HG03139 (cell line): Measurements from ENCODE around the gene ZFP91.

Experiments used
- ATAC-seq: cut with Tn5 transposase; IDR thresholded peaks from one replicate; pipeline ENCODE4 v1.9.1; 2021; ENCODE audit not compliant: unreplicated experiment

ZFP91 gene

GRCh38 chr11:58626934-58627483, 48.1 kb downstream of the ZFP91 start:
- ATAC-seq, result no peak

- ATAC-seq, result no peak
Measured at GRCh38 chr11:58628446-58628845, 49.6 kb downstream of the ZFP91 start.

GRCh38 chr11:58629857-58630256, 51.0 kb downstream of the ZFP91 start:
- no peak for ATAC-seq

GRCh38 chr11:58631378-58631777, 52.5 kb downstream of the ZFP91 start:
- no peak for ATAC-seq

GRCh38 chr11:58632510-58632909, 53.6 kb downstream of the ZFP91 start:
- ATAC-seq, result no peak

GRCh38 chr11:58636587-58636986, 57.7 kb downstream of the ZFP91 start:
- no peak for ATAC-seq

GRCh38 chr11:58637371-58637770, 58.5 kb downstream of the ZFP91 start:
- no peak for ATAC-seq

- no peak for ATAC-seq
Measured at GRCh38 chr11:58639103-58639502, 60.2 kb downstream of the ZFP91 start.

- no peak for ATAC-seq
Measured at GRCh38 chr11:58639669-58640068, 60.8 kb downstream of the ZFP91 start.

GRCh38 chr11:58640386-58641023, 61.6 kb downstream of the ZFP91 start:
- ATAC-seq, result no peak

GRCh38 chr11:58641341-58641740, 62.5 kb downstream of the ZFP91 start:
- ATAC-seq, result no peak

GRCh38 chr11:58641803-58642581, 63.1 kb downstream of the ZFP91 start:
- ATAC-seq, result no peak

GRCh38 chr11:58645854-58646253, 67.0 kb downstream of the ZFP91 start:
- ATAC-seq, result no peak

GRCh38 chr11:58647141-58647699, 68.4 kb downstream of the ZFP91 start:
- peak; percentile 89 for ATAC-seq

- ATAC-seq, result no peak
Measured at GRCh38 chr11:58647866-58648265, 69.0 kb downstream of the ZFP91 start.

- ATAC-seq, result no peak
Measured at GRCh38 chr11:58649623-58650022, 70.8 kb downstream of the ZFP91 start.

GRCh38 chr11:58650496-58650895, 71.6 kb downstream of the ZFP91 start:
- no peak for ATAC-seq

GRCh38 chr11:58652726-58653280, 73.9 kb downstream of the ZFP91 start:
- ATAC-seq, result no peak

- ATAC-seq, result peak; percentile 91
Measured at GRCh38 chr11:58654079-58654907, 75.4 kb downstream of the ZFP91 start.

GRCh38 chr11:58654908-58655296, 76.0 kb downstream of the ZFP91 start:
- ATAC-seq, result no peak

- ATAC-seq, result no peak
Measured at GRCh38 chr11:58656348-58656747, 77.5 kb downstream of the ZFP91 start.
